GM19240 (cell line): ENCODE results near the gene COLGALT1.
A peak's percentile ranks its signal among the peaks of the same experiment; 100 is the strongest.
"Not testable (repeated sequence)": the region's sequence is repeated elsewhere in the genome, so short reads cannot be mapped to it uniquely, and the experiment has no call there.

ENCODE experiments used
- DNase-seq: peaks from one replicate; pipeline ENCODE4 v3.0.0; 2011; ENCODE audit warnings: low spot score; ENCODE audit not compliant: insufficient read length

The COLGALT1 gene

DNA sequence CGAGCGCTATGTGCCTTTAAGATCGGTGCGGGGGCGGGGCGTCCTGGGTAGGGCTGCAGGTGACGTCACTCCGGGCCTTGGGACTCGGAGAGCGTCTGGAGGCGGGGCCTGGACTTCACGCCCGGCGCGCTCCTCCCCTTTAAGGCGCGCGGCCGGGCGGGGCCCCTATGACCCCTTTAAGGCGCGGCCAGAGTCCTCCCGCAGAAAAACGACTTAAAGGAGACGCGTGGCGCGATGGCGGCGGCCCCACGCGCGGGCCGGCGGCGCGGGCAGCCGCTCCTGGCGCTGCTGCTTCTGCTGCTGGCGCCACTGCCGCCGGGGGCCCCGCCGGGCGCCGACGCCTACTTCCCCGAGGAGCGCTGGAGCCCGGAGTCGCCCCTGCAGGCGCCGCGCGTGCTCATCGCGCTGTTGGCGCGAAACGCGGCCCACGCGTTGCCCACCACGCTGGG is at the start of gene COLGALT1:
Gene COLGALT1 (plus strand): TSS at position 170 of the 449 bp plus-strand sequence. CDS start 65 bp downstream, at position 235.
- DNase-seq: peak; percentile 95

DNA sequence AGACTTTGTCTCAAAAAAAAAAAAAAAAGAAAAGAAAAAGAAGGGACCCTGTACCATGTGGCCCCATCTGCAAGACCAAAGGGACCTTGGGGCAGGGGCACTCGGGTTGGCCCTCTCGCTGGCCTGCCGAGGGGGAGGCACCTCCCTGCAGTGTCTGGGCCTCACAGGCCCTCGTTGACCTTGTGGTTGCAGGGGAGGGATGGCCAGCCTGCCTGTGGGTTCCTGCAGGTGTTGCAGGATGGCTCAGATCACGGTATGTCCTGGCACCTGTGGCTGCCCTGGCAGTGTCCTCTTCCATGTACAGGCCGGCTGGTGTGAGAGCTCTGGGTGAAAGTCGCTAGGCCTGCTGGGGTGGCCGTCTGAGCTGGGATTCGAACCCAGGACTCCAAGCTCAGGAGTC is 48.7 kb upstream of the COLGALT1 start:
- no peak for DNase-seq

DNA sequence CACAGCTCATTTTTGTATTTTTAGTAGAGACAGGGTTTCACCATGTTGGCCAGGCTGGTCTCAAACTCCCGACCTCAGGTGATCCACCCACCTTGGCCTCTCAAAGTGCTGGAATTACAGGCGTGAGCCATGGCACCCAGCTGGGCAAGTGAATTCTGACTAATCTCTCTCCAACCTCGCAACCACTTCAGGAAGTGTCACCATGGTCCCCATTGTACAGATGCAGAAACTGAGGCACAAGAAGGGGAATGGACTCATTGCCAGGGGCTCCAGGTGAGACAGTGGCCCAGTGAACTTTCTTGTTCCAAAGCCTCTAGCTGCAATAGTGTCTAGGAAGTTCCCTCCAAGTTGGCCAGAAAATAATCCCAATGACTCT is 46.9 kb upstream of the COLGALT1 start:
- DNase-seq: not testable (repeated sequence)

DNA sequence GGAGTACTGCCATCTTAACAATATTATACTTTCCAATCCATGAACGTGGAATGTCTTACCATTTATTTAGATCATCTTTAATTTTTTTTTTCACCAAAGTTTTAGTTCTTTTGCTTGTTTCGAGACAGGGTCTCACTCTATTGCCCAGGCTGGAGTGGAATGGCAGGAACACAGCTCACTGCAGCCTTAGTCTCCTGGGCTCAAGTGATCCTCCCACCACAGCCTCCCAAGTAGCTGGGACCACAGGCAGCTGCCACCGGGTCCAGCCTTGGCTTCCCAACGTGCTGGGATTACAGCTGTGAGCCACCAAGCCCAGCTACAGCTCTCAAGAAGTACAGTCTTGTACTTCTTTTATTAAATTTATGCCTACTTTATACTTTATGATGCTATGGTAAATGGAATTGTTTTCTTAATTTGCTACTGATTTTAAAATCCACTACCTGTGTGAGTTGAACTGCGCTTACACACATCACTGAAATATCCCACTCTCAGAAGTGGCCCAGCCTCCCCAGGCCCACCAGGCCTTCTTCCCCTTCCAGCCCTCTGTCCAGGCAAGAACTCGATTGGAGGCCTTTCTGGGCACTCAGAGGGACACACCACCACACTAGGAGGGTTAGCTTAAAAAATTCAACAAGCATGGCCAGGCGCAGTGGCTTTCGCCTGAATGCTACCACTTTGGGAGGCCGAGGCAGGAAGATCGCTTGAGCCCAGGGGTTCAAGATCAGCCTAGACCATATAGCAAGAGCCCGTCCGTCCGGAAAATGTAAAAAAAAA is 45.0 kb upstream of the COLGALT1 start:
- DNase-seq: no peak

DNA sequence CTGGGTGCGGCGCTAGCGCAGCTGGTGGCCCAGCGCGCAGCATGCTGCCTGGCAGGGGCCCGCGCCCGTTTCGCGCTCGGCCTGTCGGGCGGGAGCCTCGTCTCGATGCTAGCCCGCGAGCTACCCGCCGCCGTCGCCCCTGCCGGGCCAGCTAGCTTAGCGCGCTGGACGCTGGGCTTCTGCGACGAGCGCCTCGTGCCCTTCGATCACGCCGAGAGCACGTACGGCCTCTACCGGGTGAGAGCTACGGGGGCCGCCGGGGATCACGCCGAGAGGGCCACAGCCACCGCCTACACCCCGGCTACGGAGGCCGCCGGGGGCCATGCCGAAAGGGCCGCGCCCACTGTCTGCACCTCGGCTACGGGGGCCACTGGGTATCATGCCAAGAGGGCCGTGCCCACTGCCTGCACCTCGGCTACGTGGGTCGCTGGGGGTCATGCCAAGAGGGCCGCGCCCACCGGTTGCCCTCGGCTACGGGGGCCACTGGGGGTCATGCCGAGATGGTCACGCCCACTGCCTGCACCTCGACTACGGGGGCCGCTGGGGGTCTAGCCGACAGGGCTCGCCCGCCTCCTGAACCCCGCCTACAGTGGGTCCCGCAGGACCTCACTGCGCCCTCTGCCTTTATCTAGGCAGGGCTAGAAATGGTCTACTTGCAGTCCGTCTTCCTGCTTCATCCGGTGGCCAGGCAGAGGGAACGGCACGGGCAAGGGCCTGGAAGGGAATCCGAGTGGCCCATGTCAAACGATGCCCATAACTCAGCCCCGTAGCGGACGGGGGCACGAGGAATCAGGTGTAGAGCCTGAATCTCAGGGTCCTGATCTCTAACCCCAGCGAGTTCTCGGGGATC is 43.5 kb upstream of the COLGALT1 start:
- peak; percentile 74 for DNase-seq

DNA sequence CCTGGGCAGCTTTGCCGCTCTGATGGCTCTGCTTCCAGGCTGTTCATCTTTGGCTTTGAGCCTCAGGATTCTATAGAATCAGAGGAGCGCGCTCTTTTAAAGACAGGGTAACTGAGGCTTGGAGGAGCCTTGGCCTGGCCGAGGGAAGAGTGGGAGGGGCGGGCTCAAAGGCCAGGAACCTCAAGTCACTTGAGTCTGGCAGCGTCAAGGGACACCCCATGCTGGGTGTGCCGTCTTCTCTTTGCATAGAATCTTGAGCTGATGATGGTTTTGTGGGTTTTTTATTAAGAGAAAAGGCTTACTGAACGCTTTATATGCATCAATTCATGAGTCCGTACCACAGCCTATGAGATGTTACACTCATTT is 42.9 kb upstream of the COLGALT1 start:
- DNase-seq: no peak

DNA sequence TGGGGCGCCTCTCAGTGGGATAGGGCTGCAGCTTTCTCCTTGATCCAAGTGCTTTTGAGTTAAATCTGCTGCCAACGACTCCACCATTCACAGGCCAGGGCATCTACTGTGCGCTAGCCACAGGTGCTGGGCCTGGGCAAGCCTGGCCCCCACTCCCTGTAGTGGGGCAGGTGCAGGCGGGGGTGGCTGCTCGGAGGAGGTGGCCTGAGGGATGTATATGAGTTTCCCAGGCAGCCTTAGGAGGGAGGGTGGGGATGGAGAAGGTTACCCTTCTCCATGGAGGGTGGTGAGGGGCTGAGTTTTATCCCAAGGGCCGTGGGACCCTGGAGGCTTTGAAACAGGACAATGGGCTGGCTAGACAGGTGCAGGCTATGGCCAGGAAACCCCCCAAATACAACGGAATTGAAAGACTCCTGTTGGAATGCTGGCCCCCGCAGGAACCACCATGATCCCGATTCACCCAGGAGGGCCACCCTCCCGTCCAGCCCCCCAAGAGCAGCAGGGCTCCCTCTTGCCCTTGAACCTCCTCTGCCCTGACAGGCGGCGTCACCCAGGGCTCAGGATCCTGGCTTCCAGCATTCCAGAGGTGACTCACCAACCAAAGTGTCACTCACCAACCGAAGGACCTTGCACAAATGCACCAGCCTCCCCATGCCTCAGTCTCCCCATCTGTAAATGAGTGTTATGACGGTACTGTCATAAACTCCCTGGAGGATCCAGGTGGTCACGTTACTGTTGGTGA is 39.9 kb upstream of the COLGALT1 start:
- DNase-seq: no peak

DNA sequence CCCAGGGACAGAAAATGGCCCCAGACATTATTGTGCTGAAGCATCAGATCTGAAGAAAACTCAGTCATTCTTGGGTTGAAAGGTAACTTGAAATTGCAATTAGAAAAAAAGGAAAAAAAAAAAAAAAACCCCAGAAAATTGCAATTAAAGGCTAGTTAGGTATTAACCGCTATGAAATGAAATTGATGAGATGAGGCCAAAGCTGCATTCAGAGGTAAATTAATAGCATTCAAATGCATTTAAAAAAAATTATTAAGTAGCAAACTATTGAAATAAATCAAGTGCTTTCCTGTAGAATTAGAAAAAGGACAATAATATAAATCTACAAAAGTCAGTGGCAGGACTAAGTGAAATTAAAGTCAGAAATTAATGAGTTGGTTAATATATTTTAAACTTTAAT is 37.6 kb upstream of the COLGALT1 start:
- DNase-seq: no peak

DNA sequence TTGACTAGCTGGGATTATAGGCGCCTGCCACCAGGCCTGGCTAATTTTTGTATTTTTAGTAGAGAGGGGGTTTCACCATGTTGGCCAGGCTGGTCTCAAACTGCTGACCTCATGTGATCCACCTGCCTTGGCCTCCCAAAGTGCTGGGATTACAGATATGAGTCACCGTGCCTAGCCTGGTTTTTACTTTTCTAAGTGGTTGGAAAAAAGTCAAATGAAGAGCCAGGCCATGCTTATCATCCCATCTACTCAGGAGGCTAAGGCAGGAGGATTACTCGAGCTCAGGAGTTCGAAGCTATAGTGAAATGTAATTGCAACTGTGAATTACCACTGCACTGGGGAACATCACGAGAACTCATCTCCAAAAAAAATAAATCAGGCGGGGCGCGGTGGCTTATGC is 36.8 kb upstream of the COLGALT1 start:
- DNase-seq: not testable (repeated sequence)

DNA sequence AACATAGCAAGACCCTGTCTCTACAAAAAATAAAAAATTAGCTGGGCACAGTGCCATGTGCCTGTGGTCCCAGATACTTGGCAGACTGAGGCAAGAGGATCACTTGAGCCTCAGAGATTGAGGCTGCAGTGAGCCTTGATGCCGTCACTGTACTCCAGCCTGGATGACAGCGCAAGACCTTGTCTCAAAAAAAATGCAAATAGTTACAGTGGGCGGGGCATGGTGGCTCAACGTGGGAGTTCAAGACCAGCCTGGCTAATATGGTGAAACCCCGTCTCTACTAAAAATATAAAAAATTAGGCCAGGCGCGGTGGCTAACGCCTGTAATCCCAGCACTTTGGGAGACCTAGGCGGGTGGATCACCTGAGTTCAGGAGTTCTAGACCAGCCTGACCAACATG is 35.5 kb upstream of the COLGALT1 start:
- DNase-seq: no peak

DNA sequence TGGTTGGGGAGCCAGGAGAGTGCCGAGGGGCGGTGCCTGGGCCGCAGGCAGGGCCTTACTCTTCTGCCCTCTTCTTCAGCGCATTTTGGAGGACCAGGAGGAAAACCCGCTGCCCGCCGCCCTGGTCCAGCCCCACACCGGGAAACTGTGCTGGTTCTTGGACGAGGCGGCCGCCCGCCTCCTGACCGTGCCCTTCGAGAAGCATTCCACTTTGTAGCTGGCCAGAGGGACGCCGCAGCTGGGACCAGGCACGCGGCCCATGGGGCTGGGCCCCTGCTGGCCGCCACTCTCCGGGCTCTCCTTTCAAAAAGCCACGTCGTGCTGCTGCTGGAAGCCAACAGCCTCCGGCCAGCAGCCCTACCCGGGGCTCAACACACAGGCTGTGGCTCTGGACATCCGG is 34.6 kb upstream of the COLGALT1 start:
- DNase-seq: no peak

DNA sequence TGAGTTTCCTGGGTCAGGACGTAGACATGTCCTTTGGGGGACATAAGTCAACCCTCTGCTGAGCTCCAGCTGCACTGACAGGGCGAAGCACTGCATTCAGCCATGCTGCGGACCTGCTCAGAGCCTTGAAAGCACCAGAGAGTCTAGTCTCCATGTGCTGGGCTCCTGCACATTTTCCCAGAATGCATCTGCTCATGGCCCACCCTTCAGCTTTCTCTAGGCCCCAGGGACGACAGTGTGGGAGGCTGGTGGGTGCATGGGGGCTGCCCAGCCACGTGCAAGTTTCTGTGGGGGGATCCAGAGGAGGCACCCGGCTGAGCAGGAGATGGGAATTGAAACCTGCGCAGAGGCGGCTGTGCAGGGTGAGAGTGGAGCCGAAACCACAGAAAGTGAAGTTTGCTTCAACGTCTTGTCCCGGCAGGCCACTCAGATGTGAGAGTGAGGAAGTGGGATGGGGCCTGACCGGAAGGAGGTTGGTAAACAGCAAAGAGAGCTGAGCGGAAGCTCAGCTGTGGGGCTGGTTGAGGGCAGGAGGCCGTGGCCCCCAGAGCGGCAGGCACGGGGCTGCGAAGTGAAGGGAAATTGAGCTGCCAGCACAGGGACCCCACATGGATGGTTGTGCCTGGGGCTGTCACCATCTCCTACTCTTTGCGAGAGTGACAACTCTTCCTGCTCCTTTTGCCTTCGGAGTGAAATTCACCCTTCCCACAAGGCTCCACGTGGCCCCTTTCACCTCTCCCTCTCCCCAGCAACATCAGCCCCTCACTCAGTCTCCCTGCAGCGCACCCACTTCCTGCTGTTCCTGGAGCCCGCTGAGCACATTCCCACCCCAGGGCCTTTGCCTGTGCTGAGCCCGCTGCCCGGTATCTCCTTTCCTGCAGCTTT is 32.2 kb upstream of the COLGALT1 start:
- peak; percentile 90 for DNase-seq

DNA sequence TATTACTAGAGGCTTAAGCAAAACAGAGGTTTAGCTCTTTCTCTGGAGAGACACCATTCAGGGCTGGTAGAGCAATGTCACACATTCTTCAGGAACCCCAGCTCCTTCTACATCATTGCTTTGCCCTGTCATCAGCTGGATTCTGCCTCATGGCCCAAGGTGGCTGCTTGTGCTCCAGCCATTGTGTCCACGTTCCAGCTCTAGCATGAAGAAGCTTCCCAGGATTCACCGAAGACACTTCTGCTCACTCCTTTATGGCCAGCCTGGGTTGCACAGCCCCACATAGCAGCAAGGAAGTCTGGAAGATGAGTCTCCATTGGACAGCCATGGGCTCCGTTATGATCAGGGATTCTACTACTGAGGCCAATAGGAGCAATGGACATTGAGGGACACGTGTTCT is 30.8 kb upstream of the COLGALT1 start:
- no peak for DNase-seq

DNA sequence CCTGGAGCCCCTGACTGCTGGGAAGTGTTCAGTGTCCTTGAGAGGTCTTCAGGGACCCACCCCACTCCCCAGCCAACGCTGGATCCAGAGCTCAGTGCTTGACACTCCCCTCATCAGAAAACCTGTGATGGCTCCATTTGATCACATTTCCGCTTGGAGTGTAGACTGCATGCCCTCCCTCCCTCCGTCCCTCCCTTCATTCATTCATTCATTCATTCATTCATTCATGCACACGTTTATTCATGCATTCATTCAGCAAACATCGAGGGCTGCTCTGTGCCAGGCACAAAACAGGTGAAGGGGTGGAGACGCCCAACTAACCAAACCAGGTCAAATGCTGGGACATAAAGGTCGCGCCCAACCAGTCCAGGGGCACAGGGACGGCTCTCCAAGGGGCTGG is 30.3 kb upstream of the COLGALT1 start:
- DNase-seq: no peak

DNA sequence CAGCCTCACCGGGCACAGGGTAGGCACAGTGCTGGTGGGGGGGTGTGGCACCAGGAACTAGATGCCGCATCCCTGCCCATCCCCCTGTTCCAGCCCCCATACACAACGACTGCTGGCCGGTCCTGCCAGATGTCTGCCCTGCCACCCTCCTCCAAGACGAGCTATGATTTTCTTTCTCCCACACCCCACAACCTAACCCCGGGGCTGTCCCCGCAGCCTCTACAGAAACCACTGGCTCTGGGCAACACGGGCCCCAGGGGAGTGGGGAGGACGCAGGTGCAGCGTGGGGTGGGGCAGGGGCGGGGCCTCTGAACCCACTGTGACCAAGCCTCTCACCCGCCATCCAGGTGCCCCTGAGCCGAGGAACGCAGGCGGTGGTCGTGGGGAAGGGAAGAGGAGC is 28.5 kb upstream of the COLGALT1 start:
- peak; percentile 34 for DNase-seq

DNA sequence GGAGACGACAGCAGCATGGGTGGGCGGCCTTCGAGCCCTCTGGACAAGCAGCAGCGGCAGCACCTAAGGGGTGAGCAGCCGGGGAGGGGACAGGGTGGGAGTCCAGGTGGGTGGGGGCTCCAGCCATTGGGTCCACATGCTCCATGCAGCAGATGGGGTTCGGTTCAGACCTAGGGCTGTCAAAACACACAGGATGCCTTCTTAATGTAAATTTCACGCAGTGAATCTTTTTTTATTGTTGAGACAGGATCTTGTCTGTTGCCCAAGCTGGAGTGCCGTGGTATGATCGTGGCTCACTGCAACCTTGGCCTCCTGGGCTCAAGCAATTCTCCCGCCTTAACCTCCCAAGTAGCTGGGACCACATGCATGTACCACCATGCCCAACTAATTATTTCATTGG is 28.1 kb upstream of the COLGALT1 start:
- DNase-seq: no peak

DNA sequence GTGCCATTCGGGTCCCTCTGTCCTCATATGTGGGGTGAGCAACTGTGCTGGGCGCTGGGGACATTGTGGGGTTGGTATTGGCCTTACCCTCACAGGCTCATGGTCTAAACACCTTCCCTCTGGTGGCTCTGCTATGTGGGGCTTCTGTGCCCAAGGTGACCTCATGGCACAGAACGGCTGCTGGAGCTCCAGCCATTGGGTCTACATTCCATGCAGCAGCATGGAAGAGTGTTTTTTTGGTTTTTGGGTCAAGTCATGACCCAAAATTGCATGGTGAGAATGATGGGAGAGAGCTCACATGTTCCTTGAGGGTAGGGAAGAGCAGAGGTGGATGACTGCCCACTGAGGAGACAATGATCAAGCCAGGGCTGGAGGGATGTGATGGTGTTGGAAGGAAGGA is 26.8 kb upstream of the COLGALT1 start:
- no peak for DNase-seq

DNA sequence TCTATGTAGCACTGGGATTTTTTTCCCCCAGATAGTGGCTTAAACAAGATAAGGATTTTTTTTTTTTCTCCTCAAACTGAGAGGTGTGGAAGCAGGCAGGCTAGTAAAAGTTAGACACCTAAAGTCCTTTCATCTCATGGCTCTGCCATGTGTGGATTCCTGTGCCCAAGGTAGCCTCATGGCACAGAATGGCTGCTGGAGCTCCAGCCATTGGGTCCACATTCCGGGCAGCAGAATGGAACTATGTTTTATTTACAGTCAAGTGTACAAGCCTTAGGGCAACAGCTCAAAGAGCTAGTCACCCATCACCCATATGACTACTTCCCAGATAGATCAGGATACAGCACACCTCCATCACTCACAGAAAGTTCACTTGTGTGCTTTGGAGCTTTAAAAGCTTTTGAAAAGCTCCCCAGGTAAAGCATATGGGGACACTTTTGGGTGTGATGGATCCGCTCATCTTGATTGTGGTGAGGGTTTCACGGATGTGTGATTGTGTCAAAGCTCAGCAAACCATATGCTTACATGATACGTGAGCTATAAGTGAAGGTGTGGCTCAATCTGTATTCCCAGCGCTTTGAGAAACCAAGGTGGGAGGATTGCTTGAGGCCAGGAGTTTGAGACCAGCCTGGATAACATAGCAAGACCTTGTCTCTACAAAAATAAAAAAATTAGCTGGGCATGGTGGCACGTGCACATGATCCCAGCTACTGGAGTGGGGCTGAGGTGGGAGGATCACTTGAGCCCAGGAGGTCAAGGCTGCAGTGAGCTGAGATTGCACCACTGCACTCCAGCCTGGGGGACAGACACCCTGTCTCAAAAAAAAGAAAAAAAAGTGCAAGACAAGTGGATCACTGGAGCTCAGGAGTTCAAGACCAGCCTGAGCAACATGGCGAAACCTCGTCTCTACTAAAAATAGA is 25.9 kb upstream of the COLGALT1 start:
- no peak for DNase-seq

DNA sequence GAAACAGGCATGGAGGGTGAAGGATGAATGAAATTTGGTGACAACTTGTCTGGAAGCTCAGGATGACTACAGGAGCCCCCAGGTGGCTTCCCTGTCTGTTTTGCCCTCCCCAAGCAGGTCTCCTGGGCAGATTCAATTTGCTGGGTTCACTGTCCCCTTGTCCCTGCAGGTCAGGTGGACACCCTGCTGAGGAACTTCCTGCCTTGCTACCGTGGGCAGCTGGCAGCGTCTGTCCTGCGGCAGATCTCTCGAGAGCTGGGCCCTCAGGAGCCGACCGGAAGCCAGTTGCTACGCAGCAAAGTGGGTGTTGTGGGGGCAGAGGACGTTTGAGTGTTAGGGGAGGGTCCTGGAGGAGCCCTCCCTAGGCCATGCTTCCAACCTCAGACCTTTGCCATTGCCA is 24.9 kb upstream of the COLGALT1 start:
- DNase-seq: no peak

DNA sequence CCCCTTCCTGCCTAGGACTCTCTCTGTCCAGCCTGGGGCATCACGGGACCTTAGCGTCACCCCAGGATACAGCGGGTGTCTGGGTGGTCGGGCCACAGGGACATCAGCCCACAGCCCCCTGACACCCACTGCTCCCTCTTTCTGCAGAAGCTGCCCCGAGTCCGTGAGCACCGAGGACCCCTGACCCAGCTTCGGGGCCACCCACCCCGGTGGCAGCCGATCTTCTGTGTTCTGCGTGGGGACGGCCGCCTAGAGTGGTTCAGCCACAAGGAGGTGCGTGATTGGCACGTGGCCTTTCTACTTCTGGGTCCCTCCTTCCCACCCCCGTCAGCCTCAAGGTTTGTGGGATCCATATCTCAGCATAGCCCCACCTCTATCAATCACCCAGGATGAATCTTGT is 23.3 kb upstream of the COLGALT1 start:
- no peak for DNase-seq
